ENCODE results near the gene IFT25. TPM values are rescaled to one million over a fixed set of nuclear protein-coding genes. Genes with fewer than 3 reads are reported as not detected.
"Not testable (repeated sequence)": the region's sequence is repeated elsewhere in the genome, so short reads cannot be mapped to it uniquely, and the experiment has no call there.

The IFT25 gene
- 27.7 TPM for total RNA-seq (ENCODE audit: unreplicated experiment)
- long read RNA-seq, transcript HSPB11-201 (6 exons, 915 nt) = major isoform, 13 of 23 reads
- long read RNA-seq, partial matches to known transcripts = 2 of 23 reads
- long read RNA-seq, other reads (novel, unspliced or antisense) = 8 of 23 reads

DNA sequence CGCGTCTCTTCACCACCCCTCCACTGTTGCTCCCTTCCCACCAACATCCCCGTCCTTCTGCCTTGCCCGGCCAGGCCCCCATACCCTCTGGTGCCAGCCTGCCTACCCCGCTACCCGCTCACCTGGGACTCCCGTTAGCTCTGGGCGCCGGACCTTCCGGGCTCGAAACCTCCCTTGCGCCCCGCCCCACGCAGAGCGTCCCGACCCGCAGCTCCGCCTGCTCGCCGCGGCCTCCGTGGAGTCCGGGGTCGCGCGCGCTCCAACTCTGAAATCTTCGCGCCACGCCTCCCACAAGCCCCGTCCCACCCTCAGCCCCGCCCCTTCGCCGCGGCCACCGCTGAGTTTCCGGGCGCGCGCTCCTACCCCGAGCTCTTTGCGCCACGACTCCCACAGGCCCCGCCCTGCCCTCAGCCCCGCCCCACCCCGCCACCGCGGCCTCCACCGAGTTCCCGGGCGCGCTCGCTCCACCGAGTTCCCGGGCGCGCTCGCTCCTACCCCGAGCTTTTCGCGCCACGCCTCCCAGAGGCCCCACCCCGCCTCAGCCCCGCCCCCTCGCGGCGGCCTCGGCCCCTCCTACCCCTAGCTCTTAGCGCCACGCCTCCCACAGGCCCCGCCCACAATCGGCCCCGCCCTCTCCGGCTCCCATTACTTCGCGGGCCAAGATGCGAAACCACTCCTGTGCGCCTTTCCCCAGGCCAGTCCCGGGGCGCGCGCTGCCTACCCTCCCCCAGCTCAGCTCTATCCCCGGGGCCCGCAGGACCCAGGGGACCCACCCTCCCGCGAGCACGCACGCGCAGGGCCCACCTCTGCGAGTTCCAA is at the start of gene IFT25:
Gene IFT25 (minus strand): TSS at position 267 of the 819 bp plus-strand sequence. CDS start 5,617 bp downstream, outside the sequence.
- peak; percentile 100 for DNase-seq (ENCODE audit: low spot score)
- peaks cover 10% of the 10 kb centered on the region for H3K27me3 Mint-ChIP-seq (ENCODE audit: unreplicated experiment)
- H3K36me3 Mint-ChIP-seq (ENCODE audit: low read depth, unreplicated experiment) = peaks cover 10% of the 10 kb centered on the region
- no peak within 1 kb of the TSS for H3K27ac Mint-ChIP-seq (ENCODE audit: unreplicated experiment)
- peaks cover 24% of the 10 kb centered on the region for H3K4me1 Mint-ChIP-seq (ENCODE audit: unreplicated experiment)
- peak within 1 kb of the TSS; percentile 95 for H3K4me3 Mint-ChIP-seq (ENCODE audit: unreplicated experiment)
- TF ChIP-seq, protein P1, sequence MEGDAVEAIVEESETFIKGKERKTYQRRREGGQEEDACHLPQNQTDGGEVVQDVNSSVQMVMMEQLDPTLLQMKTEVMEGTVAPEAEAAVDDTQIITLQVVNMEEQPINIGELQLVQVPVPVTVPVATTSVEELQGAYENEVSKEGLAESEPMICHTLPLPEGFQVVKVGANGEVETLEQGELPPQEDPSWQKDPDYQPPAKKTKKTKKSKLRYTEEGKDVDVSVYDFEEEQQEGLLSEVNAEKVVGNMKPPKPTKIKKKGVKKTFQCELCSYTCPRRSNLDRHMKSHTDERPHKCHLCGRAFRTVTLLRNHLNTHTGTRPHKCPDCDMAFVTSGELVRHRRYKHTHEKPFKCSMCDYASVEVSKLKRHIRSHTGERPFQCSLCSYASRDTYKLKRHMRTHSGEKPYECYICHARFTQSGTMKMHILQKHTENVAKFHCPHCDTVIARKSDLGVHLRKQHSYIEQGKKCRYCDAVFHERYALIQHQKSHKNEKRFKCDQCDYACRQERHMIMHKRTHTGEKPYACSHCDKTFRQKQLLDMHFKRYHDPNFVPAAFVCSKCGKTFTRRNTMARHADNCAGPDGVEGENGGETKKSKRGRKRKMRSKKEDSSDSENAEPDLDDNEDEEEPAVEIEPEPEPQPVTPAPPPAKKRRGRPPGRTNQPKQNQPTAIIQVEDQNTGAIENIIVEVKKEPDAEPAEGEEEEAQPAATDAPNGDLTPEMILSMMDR (IDR thresholded peaks at IDR 0.05; ENCODE audit: unreplicated experiment) = peak; percentile 28
- H3K9me3 Mint-ChIP-seq (ENCODE audit: unreplicated experiment) = no peaks in the 10 kb centered on the region

DNA sequence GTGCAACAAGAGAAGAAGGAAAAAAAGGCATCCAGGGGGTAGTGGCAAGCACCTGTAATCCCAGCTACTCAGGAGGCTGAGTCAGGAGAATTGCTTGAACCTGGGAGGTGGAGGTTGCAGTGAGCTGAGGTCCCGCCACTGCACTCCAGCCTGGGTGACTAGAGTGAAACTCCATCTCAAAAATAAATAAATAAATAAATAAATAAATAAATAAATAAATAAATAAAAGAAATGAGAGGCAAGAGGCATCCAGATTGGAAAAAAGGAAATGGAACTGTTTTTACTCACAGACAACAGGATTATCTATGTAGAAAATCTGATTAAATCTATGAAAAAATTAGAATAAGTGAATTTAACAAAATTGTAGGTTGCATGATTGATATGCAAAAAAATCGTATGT is 49.0 kb upstream of the IFT25 start:
- DNase-seq (ENCODE audit: low spot score); H3K4me1 Mint-ChIP-seq (ENCODE audit: unreplicated experiment): not testable (repeated sequence)

DNA sequence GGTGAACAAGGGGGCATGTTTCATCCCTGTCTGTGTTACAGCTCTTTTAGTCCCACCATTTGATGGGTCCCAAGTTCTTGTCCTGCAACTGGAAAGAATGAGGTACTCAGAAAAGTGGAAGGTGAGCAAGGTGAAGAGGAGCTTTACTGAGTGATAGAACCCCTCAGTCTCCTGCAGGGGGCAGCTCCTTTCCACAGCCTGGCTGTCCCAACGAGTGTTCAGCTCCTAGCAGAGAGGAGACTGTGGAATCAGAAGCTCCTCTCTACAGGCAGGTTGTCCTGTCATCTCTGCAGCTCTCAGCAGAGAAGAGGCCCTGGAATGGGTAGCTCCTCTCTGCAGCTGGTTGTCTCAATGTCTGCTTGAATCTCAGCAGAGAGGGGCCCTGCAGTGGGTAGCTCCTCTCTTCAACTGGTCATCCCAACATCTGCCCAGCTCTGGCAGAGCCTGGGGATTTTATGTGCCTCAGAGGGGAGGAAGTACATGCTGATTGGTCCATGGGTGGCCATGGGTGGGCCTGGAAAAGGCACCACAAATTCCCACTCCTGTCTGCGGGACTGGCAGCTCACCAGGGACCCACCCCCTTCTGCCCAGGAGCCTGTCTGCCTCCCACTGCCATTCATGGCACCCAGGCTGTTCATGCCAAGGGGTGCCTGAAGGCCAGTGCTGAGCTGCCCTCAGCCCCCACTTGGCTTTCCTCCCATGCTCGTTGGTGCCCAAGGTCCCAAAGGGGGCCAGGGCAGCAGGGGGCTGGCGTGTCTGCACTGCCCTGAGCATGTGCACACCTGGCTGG is 46.8 kb upstream of the IFT25 start:
- TF ChIP-seq, protein P1 (IDR thresholded peaks at IDR 0.05; ENCODE audit: unreplicated experiment) = no peak
- Mint-ChIP-seq H3K4me3 (ENCODE audit: unreplicated experiment) (no peak overlapping the region), H3K4me1 (ENCODE audit: unreplicated experiment) (no peaks in the 10 kb centered on the region), H3K27ac (ENCODE audit: unreplicated experiment) (no peak overlapping the region), H3K9me3 (ENCODE audit: unreplicated experiment) (no peaks in the 10 kb centered on the region), H3K36me3 (ENCODE audit: low read depth, unreplicated experiment) (no peaks in the 10 kb centered on the region), H3K27me3 (ENCODE audit: unreplicated experiment) (no peaks in the 10 kb centered on the region)
- DNase-seq (ENCODE audit: low spot score) = no peak

More for the DNA sequence above, 49.0 kb upstream of the IFT25 start:
- H3K27me3 Mint-ChIP-seq (ENCODE audit: unreplicated experiment); H3K9me3 Mint-ChIP-seq (ENCODE audit: unreplicated experiment); H3K36me3 Mint-ChIP-seq (ENCODE audit: low read depth, unreplicated experiment); H3K27ac Mint-ChIP-seq (ENCODE audit: unreplicated experiment); H3K4me3 Mint-ChIP-seq (ENCODE audit: unreplicated experiment): not testable (repeated sequence)

DNA sequence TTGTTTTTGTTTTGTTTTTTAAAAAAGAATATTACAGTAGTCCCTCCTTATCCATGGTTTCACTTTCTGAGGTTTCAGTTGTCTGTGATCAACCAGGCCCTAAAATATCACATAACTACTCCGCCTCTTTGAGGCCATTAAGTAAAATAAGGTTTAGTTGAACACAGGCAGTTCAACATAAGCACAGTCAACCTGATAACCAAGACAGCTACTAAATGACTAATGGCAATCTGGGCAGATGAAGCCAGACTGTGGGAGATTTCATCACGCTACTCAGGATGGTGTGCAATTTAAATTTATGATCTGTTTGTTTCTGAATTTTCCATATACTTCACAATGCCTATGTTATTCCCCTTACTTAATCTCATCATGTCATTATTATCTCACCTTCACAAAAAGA is 42.4 kb upstream of the IFT25 start:
- Mint-ChIP-seq H3K36me3 (ENCODE audit: low read depth, unreplicated experiment) (no peaks in the 10 kb centered on the region), H3K27ac (ENCODE audit: unreplicated experiment) (no peak overlapping the region), H3K27me3 (ENCODE audit: unreplicated experiment) (no peaks in the 10 kb centered on the region), H3K4me3 (ENCODE audit: unreplicated experiment) (no peak overlapping the region), H3K4me1 (ENCODE audit: unreplicated experiment) (peaks cover under 1% of the 10 kb centered on the region), H3K9me3 (ENCODE audit: unreplicated experiment) (no peaks in the 10 kb centered on the region)
- no peak for DNase-seq (ENCODE audit: low spot score)
- TF ChIP-seq, protein P1 (IDR thresholded peaks at IDR 0.05; ENCODE audit: unreplicated experiment) = no peak

DNA sequence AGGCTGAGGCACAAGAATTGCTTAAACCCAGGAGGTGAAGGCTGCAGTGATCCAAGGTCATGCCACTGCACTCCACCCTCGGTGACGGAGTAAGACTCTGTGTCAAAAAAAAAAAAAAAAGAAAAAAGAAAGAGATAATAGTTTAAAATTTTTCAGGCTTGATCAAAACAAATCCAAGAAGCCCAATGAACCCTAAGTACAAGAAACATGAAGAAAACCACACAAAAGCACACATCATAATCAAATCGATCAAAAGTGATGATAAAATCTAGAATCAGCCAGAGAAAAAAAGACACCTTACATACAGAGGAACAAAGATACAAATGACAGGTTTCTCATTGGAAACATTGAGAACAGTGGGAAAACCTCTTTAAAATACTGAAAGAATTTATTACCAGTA is 41.0 kb upstream of the IFT25 start:
- DNase-seq (ENCODE audit: low spot score) = no peak

More for the DNA sequence above, 41.0 kb upstream of the IFT25 start:
- TF ChIP-seq, protein P1 (IDR thresholded peaks at IDR 0.05; ENCODE audit: unreplicated experiment) = no peak
- H3K27ac Mint-ChIP-seq (ENCODE audit: unreplicated experiment) = no peak overlapping the region
- H3K9me3 Mint-ChIP-seq (ENCODE audit: unreplicated experiment) = no peaks in the 10 kb centered on the region
- no peaks in the 10 kb centered on the region for H3K36me3 Mint-ChIP-seq (ENCODE audit: low read depth, unreplicated experiment)
- peaks cover 10% of the 10 kb centered on the region for H3K4me1 Mint-ChIP-seq (ENCODE audit: unreplicated experiment)
- H3K27me3 Mint-ChIP-seq (ENCODE audit: unreplicated experiment) = no peaks in the 10 kb centered on the region
- no peak overlapping the region for H3K4me3 Mint-ChIP-seq (ENCODE audit: unreplicated experiment)
